Astrocyte (in vitro differentiated cells and primary cell): Measurements from ENCODE around the gene HLTF. TPM values are rescaled to one million over a fixed set of nuclear protein-coding genes. Genes with fewer than 3 reads are reported as not detected.

Experiments
- DNase-seq: peaks from one replicate; pipeline ENCODE4 v3.0.0-alpha.2; 2010; ENCODE audit warnings: low read depth
- FAIRE-seq: peaks from 2 replicates; lab custom pipeline; 2011; peaks lifted over from hg19 to GRCh38; lab: Jason Lieb, UNC
- H2AFZ ChIP-seq: 2 replicates; pipeline ENCODE4 v1.6.0; 2012; ENCODE audit warnings: low read depth, low read length, inconsistent platforms
- H3K27ac ChIP-seq: 2 replicates; pipeline ENCODE4 v1.5.1; 2011; ENCODE audit warnings: low read depth, low read length, inconsistent platforms
- H3K27me3 ChIP-seq: 2 replicates; pipeline ENCODE4 v1.6.0; 2011; ENCODE audit warnings: low read length, inconsistent platforms; ENCODE audit not compliant: insufficient read depth
- H3K36me3 ChIP-seq: 2 replicates; pipeline ENCODE4 v1.5.1; 2011; ENCODE audit warnings: low read length, inconsistent platforms; ENCODE audit not compliant: insufficient read depth
- H3K4me1 ChIP-seq: 2 replicates; pipeline ENCODE4 v1.5.1; 2011; ENCODE audit warnings: low read length, inconsistent platforms; ENCODE audit not compliant: insufficient read depth
- H3K4me2 ChIP-seq: 2 replicates; pipeline ENCODE4 v1.6.0; 2012; ENCODE audit warnings: low read length, inconsistent platforms
- H3K4me3 ChIP-seq: 2 replicates; pipeline ENCODE4 v1.5.1; 2011; ENCODE audit warnings: low read depth, mild to moderate bottlenecking, low read length, inconsistent platforms; ENCODE audit not compliant: insufficient read depth
- H3K79me2 ChIP-seq: 2 replicates; pipeline ENCODE4 v1.6.0; 2012; ENCODE audit warnings: mild to moderate bottlenecking, low read length, inconsistent platforms; ENCODE audit not compliant: insufficient read depth
- H3K9ac ChIP-seq: 2 replicates; pipeline ENCODE4 v1.6.0; 2012; ENCODE audit warnings: mild to moderate bottlenecking, low read length, inconsistent platforms
- H3K9me3 ChIP-seq: 2 replicates; pipeline ENCODE4 v1.5.1; 2012; ENCODE audit warnings: low read depth, mild to moderate bottlenecking, low read length, inconsistent platforms; ENCODE audit not compliant: insufficient read depth
- H4K20me1 ChIP-seq: 2 replicates; pipeline ENCODE4 v1.6.0; 2012; ENCODE audit warnings: low read length, inconsistent platforms; ENCODE audit not compliant: insufficient read depth
- H3K27ac Mint-ChIP-seq: one replicate; pipeline ENCODE4 v1.8.0; 2021; ENCODE audit warnings: mild to moderate bottlenecking, mixed read lengths; ENCODE audit not compliant: unreplicated experiment
- H3K27me3 Mint-ChIP-seq: one replicate; pipeline ENCODE4 v1.8.0; 2021; ENCODE audit warnings: low read depth, mixed read lengths; ENCODE audit not compliant: unreplicated experiment
- H3K36me3 Mint-ChIP-seq: one replicate; pipeline ENCODE4 v1.8.0; 2021; ENCODE audit warnings: low read depth, mixed read lengths; ENCODE audit not compliant: unreplicated experiment
- H3K4me1 Mint-ChIP-seq: one replicate; pipeline ENCODE4 v1.8.0; 2021; ENCODE audit warnings: low read depth, mixed read lengths; ENCODE audit not compliant: unreplicated experiment
- H3K4me3 Mint-ChIP-seq: one replicate; pipeline ENCODE4 v1.8.0; 2021; ENCODE audit warnings: mild to moderate bottlenecking, moderate library complexity, mixed read lengths; ENCODE audit not compliant: unreplicated experiment
- H3K9me3 Mint-ChIP-seq: one replicate; pipeline ENCODE4 v1.8.0; 2021; ENCODE audit warnings: mild to moderate bottlenecking, mixed read lengths; ENCODE audit not compliant: unreplicated experiment
- EZH2 ChIP-seq: IDR thresholded peaks from 2 replicates; pipeline ENCODE4 v1.6.1; 2012; ENCODE audit warnings: mild to moderate bottlenecking, low read length, inconsistent platforms; ENCODE audit not compliant: insufficient read depth
- total RNA-seq: library from RNA; stranded (reverse); gene quantifications from 2 replicates; pipeline ENCODE4 v1.2.1, GENCODE V29; 2021
- TF ChIP-seq, protein P1 (sequence below): IDR thresholded peaks from 2 replicates; pipeline ENCODE4 v1.5.1; 2011; ENCODE audit warnings: low read depth, mild to moderate bottlenecking, inconsistent platforms, low read length, moderate library complexity; ENCODE audit not compliant: insufficient read depth

The HLTF gene
- total RNA-seq, 1 donor from 2014 or later, result 19.5 TPM

DNA sequence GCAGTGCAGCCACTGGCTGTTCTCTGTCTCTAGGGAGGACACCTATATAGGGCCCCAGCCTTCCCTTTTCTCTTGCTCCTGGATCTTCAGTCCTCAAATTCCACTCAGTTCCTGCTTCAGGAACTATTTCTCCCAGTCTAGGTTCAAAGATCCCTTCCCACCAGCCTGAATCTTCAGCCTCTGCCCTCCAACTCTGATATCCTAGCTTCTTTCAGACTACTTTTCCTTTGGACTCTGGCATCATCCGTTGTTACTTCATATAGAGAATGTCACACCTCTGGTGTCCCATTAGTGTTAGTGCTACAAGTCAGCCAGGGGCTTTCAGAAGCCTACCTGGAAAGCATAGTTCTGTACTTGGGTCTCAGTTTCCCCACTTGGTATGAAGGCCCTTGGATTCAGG lies 33.1 kb upstream of the HLTF start:
- H3K79me2 ChIP-seq, result no peaks in the 10 kb centered on the region
- no peaks in the 10 kb centered on the region for H3K36me3 ChIP-seq
- H2AFZ ChIP-seq, result no peak overlapping the region
- DNase-seq (no peak), FAIRE-seq (no peak)
- H3K4me1 ChIP-seq, result no peaks in the 10 kb centered on the region
- no peaks in the 10 kb centered on the region for H3K9me3 Mint-ChIP-seq
- no peak overlapping the region for H3K27ac Mint-ChIP-seq
- H4K20me1 ChIP-seq, result no peaks in the 10 kb centered on the region
- H3K4me2 ChIP-seq, result no peak overlapping the region
- H3K36me3 Mint-ChIP-seq, result no peaks in the 10 kb centered on the region
- no peaks in the 10 kb centered on the region for H3K27me3 ChIP-seq
- TF ChIP-seq, protein P1, sequence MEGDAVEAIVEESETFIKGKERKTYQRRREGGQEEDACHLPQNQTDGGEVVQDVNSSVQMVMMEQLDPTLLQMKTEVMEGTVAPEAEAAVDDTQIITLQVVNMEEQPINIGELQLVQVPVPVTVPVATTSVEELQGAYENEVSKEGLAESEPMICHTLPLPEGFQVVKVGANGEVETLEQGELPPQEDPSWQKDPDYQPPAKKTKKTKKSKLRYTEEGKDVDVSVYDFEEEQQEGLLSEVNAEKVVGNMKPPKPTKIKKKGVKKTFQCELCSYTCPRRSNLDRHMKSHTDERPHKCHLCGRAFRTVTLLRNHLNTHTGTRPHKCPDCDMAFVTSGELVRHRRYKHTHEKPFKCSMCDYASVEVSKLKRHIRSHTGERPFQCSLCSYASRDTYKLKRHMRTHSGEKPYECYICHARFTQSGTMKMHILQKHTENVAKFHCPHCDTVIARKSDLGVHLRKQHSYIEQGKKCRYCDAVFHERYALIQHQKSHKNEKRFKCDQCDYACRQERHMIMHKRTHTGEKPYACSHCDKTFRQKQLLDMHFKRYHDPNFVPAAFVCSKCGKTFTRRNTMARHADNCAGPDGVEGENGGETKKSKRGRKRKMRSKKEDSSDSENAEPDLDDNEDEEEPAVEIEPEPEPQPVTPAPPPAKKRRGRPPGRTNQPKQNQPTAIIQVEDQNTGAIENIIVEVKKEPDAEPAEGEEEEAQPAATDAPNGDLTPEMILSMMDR, result no peak
- no peak for TF ChIP-seq EZH2
- H3K9me3 ChIP-seq, result no peaks in the 10 kb centered on the region
- no peak overlapping the region for H3K27ac ChIP-seq
- H3K4me3 Mint-ChIP-seq, result no peak overlapping the region
- no peak overlapping the region for H3K9ac ChIP-seq
- no peaks in the 10 kb centered on the region for H3K27me3 Mint-ChIP-seq
- no peaks in the 10 kb centered on the region for H3K4me1 Mint-ChIP-seq
- H3K4me3 ChIP-seq, result no peak overlapping the region

DNA sequence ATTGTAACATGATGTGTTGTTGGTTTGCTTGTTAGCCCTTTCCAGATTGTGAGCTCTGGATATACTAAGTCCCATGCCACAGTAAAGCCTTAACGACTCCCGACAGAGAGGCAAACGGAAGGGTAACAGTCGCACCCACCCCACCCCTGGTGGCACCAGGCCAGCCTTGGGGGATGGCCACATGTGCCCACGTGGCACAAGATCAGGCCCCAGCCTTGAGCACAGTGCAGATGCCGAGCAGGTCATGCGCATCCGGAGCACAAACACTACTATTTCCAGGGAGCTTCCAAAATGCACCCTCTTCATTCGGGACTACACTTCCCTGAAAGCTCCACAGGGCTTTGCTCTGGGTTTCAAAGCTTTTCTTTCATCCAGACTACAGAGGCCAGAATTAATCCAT lies 32.4 kb upstream of the HLTF start:
- TF ChIP-seq, protein P1, result no peak
- no peak for TF ChIP-seq EZH2
- H3K36me3 ChIP-seq, result no peaks in the 10 kb centered on the region
- Mint-ChIP-seq H3K27me3 (no peaks in the 10 kb centered on the region), H3K4me1 (no peaks in the 10 kb centered on the region), H3K27ac (no peak overlapping the region), H3K4me3 (no peak overlapping the region), H3K36me3 (no peaks in the 10 kb centered on the region), H3K9me3 (no peaks in the 10 kb centered on the region)
- no peak for FAIRE-seq
- no peak overlapping the region for H3K4me3 ChIP-seq
- no peaks in the 10 kb centered on the region for H3K9me3 ChIP-seq
- H4K20me1 ChIP-seq, result no peaks in the 10 kb centered on the region
- no peaks in the 10 kb centered on the region for H3K79me2 ChIP-seq
- no peak overlapping the region for H3K4me2 ChIP-seq
- H2AFZ ChIP-seq, result no peak overlapping the region
- DNase-seq, result no peak
- H3K27me3 ChIP-seq, result no peaks in the 10 kb centered on the region
- no peak overlapping the region for H3K9ac ChIP-seq
- no peaks in the 10 kb centered on the region for H3K4me1 ChIP-seq
- H3K27ac ChIP-seq, result no peak overlapping the region

DNA sequence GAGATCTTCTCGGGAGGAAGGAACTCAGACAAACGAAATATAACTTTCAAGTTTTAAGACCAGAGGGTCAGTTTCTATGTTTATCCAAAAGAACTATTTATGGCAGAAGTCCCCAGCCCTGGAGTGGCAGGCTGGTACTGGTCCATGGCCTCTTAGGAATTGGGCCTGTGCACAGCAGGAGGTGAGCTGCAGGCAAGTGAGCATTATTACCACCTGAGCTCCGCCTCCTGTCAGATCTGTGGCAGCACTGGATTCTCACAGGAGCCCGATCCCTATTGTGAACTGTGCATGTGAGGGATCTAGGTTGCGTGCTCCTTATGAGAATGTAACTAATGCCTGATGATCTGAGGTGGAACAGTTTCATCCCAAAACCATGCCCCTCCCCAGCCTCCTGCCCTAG lies 28.8 kb upstream of the HLTF start:
- no peaks in the 10 kb centered on the region for H3K9me3 Mint-ChIP-seq
- no peaks in the 10 kb centered on the region for H4K20me1 ChIP-seq
- H3K9ac ChIP-seq, result no peak overlapping the region
- no peak for FAIRE-seq
- no peak overlapping the region for H3K27ac ChIP-seq
- no peak overlapping the region for H2AFZ ChIP-seq
- no peaks in the 10 kb centered on the region for H3K4me1 ChIP-seq
- H3K79me2 ChIP-seq, result no peaks in the 10 kb centered on the region
- H3K27me3 Mint-ChIP-seq, result peaks cover 2% of the 10 kb centered on the region
- no peak overlapping the region for H3K4me3 Mint-ChIP-seq
- DNase-seq, result no peak
- H3K27me3 ChIP-seq, result no peaks in the 10 kb centered on the region
- H3K4me1 Mint-ChIP-seq, result no peaks in the 10 kb centered on the region
- H3K4me3 ChIP-seq, result no peak overlapping the region
- no peak overlapping the region for H3K27ac Mint-ChIP-seq
- TF ChIP-seq EZH2, result no peak
- TF ChIP-seq, protein P1, result no peak
- no peaks in the 10 kb centered on the region for H3K9me3 ChIP-seq
- H3K36me3 ChIP-seq, result no peaks in the 10 kb centered on the region
- no peak overlapping the region for H3K4me2 ChIP-seq
- H3K36me3 Mint-ChIP-seq, result no peaks in the 10 kb centered on the region
